Progenitor cell of endocrine pancreas (in vitro differentiated cells): ENCODE data around the gene CALN1. TPM values are rescaled to one million over a fixed set of nuclear protein-coding genes. Genes with fewer than 3 reads are reported as not detected.

ENCODE experiments used
- DNase-seq: peaks from one replicate; pipeline ENCODE4 v3.0.0; 2021; ENCODE audit warnings: low spot score; ENCODE audit not compliant: unreplicated experiment
- H3K27ac Mint-ChIP-seq: 2 replicates; pipeline ENCODE4 v1.8.0; 2021; ENCODE audit warnings: mild to moderate bottlenecking, moderate library complexity, mixed read lengths
- H3K27me3 Mint-ChIP-seq: 2 replicates; pipeline ENCODE4 v1.8.0; 2021; ENCODE audit warnings: mixed read lengths
- H3K36me3 Mint-ChIP-seq: 2 replicates; pipeline ENCODE4 v1.8.0; 2022; ENCODE audit warnings: mixed read lengths; ENCODE audit not compliant: insufficient read depth
- H3K4me1 Mint-ChIP-seq: 2 replicates; pipeline ENCODE4 v1.8.0; 2021; ENCODE audit warnings: low read depth, mixed read lengths
- H3K4me3 Mint-ChIP-seq: 2 replicates; pipeline ENCODE4 v1.8.0; 2021; ENCODE audit warnings: low read depth, mild to moderate bottlenecking, moderate library complexity, mixed read lengths
- H3K9me3 Mint-ChIP-seq: 2 replicates; pipeline ENCODE4 v1.8.0; 2021; ENCODE audit warnings: low read depth, mixed read lengths
- CTCF ChIP-seq: fragments of 200-600 bp; sonication (generic); IDR thresholded peaks from one replicate; pipeline ENCODE4 v1.5.0; 2021; ENCODE audit warnings: antibody characterized with exemption, mild to moderate bottlenecking; ENCODE audit not compliant: unreplicated experiment
- total RNA-seq: library from RNA; stranded (reverse); gene quantifications from 2 replicates; pipeline ENCODE4 v1.2.1, GENCODE V29; 2021

The CALN1 gene
- total RNA-seq, 1 donor from 2014 or later, result 0.79 TPM

- Mint-ChIP-seq H3K36me3 (no peaks in the 10 kb centered on the region), H3K9me3 (peaks cover 3% of the 10 kb centered on the region), H3K27ac (no peak overlapping the region), H3K4me3 (no peak overlapping the region), H3K27me3 (peaks cover 3% of the 10 kb centered on the region), H3K4me1 (no peaks in the 10 kb centered on the region)
- TF ChIP-seq CTCF, result no peak
- no peak for DNase-seq
Observed at GRCh38 chr7:72292118-72292517, 120.0 kb downstream of the CALN1 start.

GRCh38 chr7:72286519-72286918 is 125.6 kb downstream of the CALN1 start:
- peaks cover 3% of the 10 kb centered on the region for H3K9me3 Mint-ChIP-seq

GRCh38 chr7:72283309-72283708 is 128.8 kb downstream of the CALN1 start:
- no peaks in the 10 kb centered on the region for H3K9me3 Mint-ChIP-seq
- no peak for DNase-seq
- H3K4me3 Mint-ChIP-seq, result no peak overlapping the region
- no peaks in the 10 kb centered on the region for H3K4me1 Mint-ChIP-seq
- no peak overlapping the region for H3K27ac Mint-ChIP-seq
- no peaks in the 10 kb centered on the region for H3K36me3 Mint-ChIP-seq
- H3K27me3 Mint-ChIP-seq, result peaks cover 10% of the 10 kb centered on the region
- TF ChIP-seq CTCF, result no peak

More at GRCh38 chr7:72286519-72286918, 125.6 kb downstream of the CALN1 start:
- H3K4me1 Mint-ChIP-seq, result no peaks in the 10 kb centered on the region
- no peak overlapping the region for H3K27ac Mint-ChIP-seq
- no peak for DNase-seq
- no peak for TF ChIP-seq CTCF
- H3K36me3 Mint-ChIP-seq, result no peaks in the 10 kb centered on the region
- H3K4me3 Mint-ChIP-seq, result no peak overlapping the region
- no peaks in the 10 kb centered on the region for H3K27me3 Mint-ChIP-seq

- H3K9me3 Mint-ChIP-seq, result peaks cover 4% of the 10 kb centered on the region
Observed at GRCh38 chr7:72281308-72281707, 130.8 kb downstream of the CALN1 start.

GRCh38 chr7:72279203-72279602 is 132.9 kb downstream of the CALN1 start:
- TF ChIP-seq CTCF, result no peak
- DNase-seq, result no peak
- H3K4me3 Mint-ChIP-seq, result no peak overlapping the region
- H3K36me3 Mint-ChIP-seq, result no peaks in the 10 kb centered on the region
- H3K27me3 Mint-ChIP-seq, result peaks cover 10% of the 10 kb centered on the region
- no peak overlapping the region for H3K27ac Mint-ChIP-seq
- H3K4me1 Mint-ChIP-seq, result no peaks in the 10 kb centered on the region
- peaks cover 6% of the 10 kb centered on the region for H3K9me3 Mint-ChIP-seq

More at GRCh38 chr7:72281308-72281707, 130.8 kb downstream of the CALN1 start:
- H3K27ac Mint-ChIP-seq, result no peak overlapping the region
- TF ChIP-seq CTCF, result no peak
- H3K4me1 Mint-ChIP-seq, result no peaks in the 10 kb centered on the region
- no peaks in the 10 kb centered on the region for H3K36me3 Mint-ChIP-seq
- H3K27me3 Mint-ChIP-seq, result peaks cover 10% of the 10 kb centered on the region
- DNase-seq, result no peak
- H3K4me3 Mint-ChIP-seq, result no peak overlapping the region
